HG03520 (cell line): ENCODE data around the gene MAP3K13.
"Not testable (repeated sequence)": the region's sequence is repeated elsewhere in the genome, so short reads cannot be mapped to it uniquely, and the experiment has no call there.

ENCODE experiments used
- ATAC-seq: cut with Tn5 transposase; IDR thresholded peaks from one replicate; pipeline ENCODE4 v1.9.1; 2021; ENCODE audit warnings: mild to moderate bottlenecking, moderate library complexity; ENCODE audit not compliant: unreplicated experiment

Gene MAP3K13

DNA sequence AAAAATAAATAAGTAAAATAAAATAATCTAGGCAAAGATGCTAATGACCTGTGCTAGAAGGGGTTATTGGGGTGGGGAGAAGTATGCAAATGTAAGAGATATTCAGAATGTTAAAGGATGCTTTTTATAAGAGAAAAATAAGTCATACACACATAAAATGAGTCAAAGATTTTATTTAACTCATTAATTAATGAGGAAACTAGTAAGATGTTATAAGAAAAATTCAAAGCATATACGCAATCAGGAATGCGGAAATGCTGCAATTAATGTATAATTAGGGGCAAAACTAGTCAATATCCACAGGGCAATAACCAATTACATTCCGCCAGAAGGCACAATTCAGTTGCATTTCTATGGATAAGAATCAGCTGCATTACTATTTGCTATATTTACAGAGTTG, 30.1 kb downstream of the MAP3K13 start:
- ATAC-seq, result no peak

DNA sequence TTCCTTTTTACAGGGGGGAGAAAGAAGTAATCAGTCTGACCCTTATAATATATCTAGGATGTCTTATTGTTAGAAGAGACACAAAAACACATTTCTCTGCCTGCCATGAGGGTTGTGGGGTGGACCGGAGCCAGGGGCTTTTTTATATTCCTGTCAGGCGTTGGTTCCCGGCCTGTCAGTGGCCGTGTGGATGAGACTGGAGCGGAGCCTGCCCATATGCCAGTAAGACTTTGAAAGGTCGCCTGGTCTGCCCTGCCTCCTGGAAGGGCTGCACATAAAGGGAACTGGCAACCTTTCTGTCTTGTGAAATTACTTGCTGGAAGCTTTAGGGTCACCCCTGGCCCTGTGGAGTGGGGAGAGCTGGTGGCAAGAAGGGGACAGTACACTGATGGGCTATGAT, 34.7 kb downstream of the MAP3K13 start:
- ATAC-seq, result no peak

DNA sequence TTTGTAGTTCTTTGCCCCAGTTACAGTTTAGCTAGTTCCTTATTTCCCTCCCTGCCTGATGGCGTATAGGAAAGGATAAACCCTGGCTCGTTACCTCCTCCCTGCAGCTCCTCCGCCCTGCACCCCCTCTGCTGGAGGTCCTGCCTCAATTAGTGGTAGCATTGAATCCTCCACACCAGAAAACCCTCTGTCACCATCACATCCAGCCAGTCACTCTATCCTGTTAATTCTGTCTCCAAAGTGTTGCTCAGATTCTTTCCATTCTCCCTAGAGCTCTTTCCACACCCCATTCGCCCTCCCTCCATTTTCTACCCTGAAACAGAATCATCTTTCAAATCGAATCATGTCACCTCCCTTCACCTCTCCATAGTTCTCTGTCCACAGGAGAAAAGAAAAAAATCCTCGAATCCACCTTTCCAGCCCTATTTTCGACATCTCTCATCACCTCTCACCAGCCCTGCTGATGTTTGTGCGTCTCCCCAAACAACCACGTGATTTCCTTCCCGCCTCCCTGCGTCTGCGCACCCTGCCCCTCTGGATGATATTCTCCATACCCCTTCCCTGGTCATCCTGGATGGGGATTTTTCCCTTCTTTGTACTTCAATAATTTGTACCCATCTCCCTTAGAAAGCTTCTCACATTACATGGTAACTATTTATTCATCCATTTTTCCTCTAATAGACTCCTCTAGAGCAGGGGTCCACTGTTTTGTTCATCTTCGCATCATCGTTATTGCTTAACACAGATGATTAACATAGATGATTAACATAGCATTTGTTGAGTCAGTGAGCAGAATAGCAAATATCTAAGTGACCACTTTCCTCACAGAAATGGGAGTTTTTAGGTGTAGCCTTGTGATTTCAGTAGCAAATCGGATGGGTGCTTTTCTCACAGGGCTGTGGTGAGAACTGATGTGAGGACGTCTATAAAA, 37.1 kb downstream of the MAP3K13 start:
- ATAC-seq, result no peak

DNA sequence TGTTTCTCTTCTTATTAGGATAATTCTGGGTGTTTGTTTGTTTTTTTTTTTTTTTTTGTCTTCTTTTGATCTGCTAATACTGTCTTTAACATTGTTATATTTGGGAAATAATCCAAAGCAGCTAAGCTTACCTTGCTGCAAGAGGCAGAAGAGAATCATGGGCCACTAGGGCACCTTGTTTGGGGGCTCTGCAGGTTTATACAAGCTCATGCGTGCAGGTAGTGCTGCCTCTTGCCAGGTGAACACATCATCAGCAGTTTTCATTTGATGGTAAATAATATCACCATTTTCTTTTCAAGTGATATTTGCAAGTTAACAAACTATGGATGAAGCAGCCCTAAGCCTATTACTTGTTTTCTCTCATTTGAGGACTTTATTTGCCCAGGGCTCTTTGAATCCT, 37.9 kb downstream of the MAP3K13 start:
- ATAC-seq, result no peak

DNA sequence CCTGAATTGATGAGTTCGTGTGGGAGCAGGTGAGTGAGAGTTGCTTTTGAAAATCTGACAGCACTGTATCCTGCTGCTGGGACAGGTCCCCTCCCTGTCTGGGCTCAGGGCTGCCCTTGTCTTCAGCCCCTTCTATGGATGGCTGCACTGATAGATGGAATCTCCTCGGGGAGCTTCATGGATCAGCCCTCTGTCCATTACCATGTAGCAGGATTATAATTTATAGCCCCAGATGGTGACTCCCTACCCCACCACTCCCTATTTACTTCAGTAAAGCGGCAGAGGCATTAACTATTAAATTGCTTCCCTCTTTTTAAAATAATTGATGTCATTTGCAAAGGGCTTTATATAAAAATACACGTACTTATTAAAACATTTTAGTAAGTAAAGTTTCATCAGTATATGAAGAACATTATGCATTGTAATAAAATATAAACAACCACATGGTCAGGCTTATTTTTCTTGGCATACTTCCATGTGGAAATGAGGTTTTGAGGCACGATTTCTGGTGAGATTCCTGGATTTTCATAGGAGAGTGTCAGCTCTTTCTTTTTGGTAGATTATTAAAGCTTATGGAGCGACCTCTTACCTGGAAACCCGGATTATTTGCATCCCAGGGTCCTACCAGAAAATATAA, 38.5 kb downstream of the MAP3K13 start:
- no peak for ATAC-seq

DNA sequence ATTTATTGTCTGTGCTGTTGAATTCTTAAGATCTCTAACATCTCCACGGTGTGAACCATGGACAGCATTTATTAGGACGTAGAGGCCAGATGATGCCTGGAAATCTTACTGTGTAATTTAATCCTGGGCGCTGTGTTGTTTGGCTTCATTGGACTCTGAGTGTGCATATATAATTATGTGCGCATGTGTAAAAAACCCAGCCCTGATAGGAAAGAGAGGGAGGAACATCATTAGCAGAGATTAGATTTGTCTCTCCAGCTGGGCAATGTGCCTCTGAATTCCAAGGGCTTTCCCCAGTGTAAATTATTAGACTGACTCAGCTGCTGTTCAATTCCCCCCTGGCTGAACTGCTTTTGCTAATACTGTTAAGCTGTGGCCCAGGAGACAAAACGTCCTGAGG, 39.6 kb downstream of the MAP3K13 start:
- no peak for ATAC-seq

DNA sequence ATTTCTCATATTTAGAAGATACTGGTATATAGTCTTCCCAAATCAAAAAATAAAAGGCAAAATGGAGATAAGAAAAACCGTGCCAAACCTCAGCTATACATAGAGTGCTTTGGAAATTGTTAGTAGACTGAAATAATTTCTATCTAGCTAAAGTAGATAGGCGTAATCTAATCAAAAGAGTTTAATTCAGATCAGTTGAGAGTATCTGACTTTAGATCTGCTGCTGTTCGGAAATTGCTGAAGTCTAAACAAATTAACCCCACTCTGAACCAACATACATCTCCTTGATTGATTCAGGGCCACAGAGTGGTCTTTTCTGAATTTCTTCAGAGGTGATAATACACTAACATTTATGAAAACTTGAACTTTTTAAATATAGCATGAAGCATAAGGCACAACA, 40.1 kb downstream of the MAP3K13 start:
- ATAC-seq, result no peak

DNA sequence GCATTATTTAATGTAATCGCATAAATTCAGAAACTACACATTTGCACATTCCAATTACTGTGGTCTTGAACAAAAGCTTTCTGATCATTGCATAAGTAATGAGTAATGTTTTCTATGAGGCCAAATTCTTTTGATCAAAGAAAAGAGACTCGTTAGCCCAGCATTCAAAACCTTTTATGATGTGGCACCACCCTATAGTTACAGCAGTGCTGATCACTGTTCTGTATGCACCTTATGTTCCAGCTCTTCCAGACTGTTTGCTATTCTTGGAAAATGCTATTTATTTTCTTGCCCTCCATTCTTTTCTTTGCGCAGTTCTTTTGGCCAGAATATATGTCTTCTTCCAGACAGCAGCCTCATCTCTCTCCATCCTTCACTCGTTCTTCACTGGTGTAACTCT, 42.3 kb downstream of the MAP3K13 start:
- no peak for ATAC-seq

DNA sequence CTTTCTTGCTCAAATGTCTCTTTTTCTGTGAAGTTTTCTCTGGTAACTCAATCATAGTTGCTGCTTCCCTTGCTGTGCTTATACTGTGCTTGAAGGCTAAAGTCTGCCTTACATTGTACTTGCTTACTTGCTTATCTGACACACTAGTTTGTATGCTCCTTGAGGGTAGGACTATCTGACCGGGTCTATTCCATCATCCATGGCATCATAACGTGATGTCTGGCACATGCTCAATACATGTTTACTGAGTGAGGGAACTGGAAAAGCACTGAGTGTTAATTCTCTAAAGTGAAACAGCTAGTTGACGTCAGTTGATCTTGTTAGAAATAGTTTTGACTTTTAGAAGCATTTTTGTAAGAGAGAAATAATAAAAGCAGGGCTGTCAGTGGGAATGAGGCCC, 42.7 kb downstream of the MAP3K13 start:
- no peak for ATAC-seq

DNA sequence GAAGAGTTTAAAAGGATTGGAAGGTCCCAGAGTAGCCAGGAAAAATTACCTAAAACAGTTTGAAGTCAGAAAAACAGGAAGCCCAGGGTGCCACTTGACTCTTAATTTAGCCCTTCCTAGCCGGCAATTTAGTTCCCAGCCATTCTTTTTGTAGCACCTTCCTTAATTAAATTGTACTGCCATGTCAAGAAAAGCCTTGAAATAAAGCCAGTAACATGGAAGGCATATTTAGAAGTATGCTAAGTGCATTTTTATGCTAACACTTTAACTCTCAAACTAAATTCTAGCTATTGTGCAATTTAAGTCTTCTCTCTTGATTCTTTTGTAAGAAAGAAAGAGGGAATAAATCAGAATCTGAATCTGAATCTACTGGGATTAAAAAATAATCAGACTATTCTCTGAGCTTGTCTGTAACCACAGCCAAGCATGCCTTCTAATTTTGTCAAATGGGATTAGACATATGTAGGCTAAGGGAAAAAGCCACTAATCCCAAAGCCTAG, 43.2 kb downstream of the MAP3K13 start:
- ATAC-seq, result no peak

DNA sequence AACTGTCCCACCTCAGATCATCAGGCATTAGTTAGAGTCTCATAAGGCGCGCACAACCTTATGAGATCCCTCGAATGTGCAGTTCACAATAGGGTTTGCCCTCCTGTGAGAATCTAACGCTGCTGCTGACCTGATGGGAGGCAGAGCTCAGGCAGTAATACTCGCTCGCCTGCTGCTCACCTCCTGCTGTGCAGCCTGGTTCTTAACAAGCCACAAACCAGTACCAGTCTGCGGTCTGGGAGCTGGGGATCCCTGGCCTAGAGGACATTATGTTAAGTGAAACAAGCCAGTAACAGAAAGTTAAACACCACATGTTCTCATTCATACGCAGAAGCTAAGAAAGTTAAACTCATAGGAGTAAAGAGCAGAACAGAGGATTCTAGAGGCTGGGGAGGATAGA, 47.0 kb downstream of the MAP3K13 start:
- no peak for ATAC-seq

DNA sequence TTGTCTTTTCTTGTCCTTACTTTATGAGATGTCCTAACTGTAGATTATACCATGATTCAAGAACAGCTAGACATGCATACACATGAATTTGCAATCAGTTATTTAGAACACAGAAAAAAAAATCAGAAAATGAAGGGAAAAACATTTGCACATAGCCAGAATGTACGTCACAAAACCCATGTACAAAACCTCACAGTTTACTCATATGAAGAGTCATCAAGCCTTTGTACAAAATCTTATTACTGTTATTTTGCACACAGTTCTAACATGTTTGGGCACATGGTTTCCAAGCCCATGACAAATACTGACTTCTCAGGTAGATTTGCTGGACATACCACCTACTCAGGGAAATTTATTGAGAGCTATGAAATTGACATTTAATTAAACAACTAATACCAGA, 48.2 kb downstream of the MAP3K13 start:
- no peak for ATAC-seq

DNA sequence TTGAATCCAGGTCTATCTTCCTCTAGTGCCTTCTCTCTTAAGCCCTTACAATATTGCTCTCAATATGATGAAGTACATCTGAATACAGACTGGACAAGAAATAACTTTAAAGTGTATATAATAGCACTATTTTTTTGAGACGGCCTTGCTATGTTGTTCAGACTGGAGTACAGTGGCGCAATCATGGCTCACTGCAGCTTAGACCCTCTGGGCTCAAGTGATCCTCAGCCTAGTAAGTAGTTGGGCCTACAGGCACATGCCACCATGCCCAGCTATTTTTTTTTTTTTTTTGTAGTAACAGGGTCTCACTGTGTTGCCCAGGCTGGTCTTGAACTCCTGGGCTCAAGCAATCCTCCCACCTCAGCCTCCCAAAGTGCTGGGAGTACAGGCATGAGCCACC, 53.6 kb downstream of the MAP3K13 start:
- ATAC-seq, result no peak

DNA sequence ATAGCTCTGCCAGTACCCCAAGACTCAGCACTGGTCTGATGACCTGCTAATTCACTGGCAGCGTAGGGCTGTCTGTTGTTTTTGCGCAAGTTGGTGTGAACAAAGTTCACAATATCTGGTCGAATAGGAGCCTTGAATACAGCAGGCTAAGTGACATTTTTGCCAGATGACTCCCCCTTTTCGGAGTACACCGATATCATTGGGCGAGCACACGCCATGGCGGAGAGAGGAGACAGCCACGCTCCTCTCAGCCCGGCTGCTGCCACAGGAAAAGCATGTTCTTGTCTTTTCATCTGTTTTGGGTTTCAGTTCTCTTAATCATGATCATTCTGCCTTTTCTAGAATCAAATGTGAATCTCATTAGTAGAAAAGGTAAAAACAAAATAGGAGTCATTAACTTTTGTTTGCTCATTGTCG, 55.6 kb downstream of the MAP3K13 start:
- ATAC-seq, result not testable (repeated sequence)

DNA sequence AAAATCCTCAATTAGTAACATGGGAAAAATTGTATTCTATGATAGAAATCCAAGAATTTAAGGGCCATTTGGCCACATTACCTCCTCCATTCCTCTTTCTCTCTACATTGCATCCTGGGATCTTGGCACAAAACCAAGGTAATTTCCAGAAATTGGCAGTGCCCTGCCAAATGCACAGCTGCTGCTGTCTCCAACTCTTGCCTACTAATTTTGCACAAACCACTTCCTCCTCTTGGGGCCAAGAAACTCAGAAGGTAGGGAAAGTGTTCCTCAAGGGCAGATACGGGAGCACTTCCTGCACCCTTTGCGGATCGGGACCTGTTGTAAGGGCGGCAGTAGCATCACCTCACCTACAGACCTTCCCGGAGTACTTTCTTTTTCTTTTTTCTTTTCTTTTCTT, 57.8 kb downstream of the MAP3K13 start:
- no peak for ATAC-seq

DNA sequence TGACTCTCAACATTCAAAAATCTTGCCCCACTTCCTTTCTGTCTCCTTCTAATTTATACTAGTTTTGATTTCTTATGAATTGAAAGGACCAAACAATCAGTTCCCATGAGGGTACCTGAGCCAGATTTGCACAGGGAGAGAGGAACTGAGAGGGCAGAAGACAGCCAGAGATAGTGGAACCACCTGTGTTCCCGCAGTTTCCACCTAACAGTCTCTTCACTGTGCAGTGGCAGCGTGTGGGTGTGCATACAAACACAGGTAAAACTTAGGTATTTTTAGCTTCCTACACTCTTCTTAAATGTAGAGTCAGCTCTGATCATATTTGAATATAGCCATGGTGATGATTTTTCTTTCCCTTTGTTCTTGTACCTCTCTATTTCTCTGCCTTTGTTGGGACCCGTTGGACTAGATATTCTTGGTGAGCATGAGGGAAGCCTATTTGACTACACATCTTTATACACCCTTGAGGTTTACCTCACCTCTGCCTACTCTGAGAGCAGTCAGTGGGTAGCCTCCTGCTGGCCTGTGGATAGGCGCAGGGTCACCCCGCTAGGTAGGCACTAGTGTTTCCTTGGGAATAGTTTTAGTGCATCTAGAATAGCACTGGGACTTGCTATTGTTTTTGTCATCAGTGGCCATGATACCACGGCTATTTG, 58.8 kb downstream of the MAP3K13 start:
- ATAC-seq, result no peak

DNA sequence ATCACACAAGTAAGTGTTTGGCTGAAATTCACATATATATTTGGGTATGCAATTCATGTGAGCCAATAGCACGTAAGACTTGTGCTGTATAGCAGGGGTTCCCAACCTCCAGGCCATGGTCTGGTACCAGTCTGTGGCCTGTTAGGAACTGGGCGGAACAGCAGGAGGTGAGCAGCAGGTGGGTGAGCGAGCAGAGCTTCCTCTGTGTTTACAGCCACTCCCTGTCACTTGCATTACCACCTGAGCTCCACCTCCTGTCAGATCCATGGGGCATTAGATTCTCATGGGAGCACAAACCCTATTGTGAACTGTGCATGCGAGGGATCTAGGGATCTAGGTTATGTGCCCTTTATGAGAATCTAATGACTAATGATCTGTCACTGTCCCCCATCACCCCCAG, 59.7 kb downstream of the MAP3K13 start:
- no peak for ATAC-seq

DNA sequence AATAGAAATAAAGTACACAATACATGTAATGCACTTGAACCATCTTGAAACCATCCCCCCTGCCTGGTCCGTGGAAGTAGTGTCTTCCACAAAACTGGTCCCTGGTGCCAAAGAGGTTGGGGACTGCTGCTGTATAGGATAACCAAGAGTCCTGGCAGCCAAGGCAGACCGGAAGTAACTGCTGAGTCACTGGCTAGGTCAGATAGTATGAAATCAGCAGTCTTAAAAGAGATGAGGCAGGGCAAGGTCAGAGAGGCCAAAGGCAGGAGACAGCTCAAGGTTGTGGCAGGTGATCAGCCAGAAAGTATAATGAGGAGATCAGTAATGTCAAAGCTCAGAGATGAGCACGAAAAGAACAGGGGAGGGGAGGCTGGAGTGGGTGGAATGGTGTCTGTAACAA, 60.2 kb downstream of the MAP3K13 start:
- ATAC-seq, result no peak

DNA sequence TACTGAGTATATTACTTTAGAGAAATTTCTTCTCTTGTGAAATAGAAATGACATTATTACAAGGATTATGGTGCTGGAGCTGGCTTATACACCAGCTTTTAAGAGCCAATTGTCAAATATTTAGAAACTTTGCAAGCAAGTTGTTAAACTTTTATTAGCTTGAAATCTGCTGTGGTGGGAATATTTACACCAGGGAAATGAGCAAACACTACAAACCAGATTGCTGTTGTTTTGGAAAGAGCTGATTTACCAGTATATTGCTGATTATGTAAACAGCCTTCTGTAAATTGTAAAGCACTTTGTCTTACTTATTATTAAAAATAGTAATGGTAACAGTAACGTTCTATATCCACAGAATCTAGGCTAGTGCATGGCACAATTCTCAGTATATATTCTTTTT, 61.5 kb downstream of the MAP3K13 start:
- no peak for ATAC-seq

DNA sequence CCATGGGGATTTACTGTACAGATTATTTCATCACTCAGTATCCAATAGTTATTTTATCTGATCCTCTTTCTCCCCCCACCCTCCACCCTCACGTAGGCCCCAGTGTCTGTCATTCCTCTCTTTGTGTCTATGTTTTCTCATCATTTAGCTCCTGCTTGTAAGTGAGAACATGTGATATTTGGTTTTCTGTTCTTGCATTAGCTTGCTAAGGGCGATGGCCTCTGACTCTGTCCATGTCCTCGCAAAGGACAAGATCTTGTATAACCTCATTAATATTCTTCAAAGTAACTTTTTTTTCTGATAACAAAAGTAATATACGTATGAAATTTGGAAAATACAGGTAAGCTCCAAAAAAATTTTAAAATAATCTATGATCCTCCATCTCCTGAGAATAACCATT, 67.4 kb downstream of the MAP3K13 start:
- ATAC-seq, result no peak

DNA sequence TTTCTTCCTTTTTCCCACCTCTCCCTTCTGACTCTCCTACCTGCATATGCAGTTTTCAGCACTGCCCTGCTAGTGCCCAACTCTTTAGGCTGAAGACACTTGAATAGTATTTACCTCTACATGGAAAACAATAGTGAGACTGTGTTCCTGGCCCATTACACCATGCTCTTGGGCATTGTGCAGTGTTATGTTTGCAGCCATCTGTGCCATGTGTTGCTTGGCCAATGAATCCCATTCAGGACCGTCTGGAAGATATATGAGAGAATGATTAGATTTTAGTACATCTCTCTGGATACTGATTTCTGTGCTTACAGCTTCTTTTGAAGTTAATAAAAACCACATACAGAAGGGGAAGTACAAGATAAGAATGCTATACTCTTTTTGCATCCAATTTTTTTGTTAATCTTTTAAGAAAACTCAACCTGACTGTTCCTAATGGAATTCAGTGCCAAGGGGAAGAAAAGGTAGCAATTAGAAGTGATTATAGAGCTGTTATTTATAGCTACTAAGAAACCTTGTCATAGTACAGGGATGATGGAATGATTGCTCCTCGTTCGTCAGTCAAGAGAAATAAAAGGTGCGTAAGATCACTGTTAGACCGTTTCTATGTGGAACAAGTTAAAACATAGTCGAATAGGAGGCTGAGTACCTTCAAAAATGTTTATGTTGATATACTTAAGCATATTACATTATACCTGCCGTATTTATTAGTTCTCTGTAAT, 77.0 kb downstream of the MAP3K13 start:
- ATAC-seq, result no peak
